Esophagus muscularis mucosa (tissue), 3 donors: Measurements from ENCODE around the gene EDIL3.

Experiments
- CTCF ChIP-seq, 3 experiments: fragments of 200-600 bp in 2 of 3; fragments of 450-650 bp in 1 of 3; sonication (generic) in 2 of 3; IDR thresholded peaks; one replicate each; pipeline ENCODE4 v1.5.1; 2017 to 2019; ENCODE audit warnings: antibody characterized with exemption in 3 of 3, mild to moderate bottlenecking in 2 of 3, moderate library complexity in 1 of 3
- POLR2A ChIP-seq: fragments of 450-650 bp; IDR thresholded peaks from one replicate; pipeline ENCODE4 v1.6.1; 2017; ENCODE audit warnings: antibody characterized with exemption, moderate library complexity, mild to moderate bottlenecking, low read depth
- POLR2AphosphoS5 ChIP-seq, 2 donors: sonication (generic); formaldehyde crosslinking; IDR thresholded peaks; one replicate each; pipeline ENCODE4 v1.6.1; 2017; ENCODE audit warnings: antibody characterized with exemption in 2 of 2

- TF ChIP-seq CTCF (IDR thresholded peaks at IDR 0.05), result no peak
- no peak for TF ChIP-seq POLR2A
- no peak for TF ChIP-seq POLR2AphosphoS5 (IDR thresholded peaks at IDR 0.05)
Measured at GRCh38 chr5:84322646-84323045, 62.0 kb downstream of the EDIL3 start.
